NCI-H128 (cell line): ENCODE results near the gene CMKLR1.

Source experiments
- DNase-seq: peaks from one replicate; lab custom pipeline; 2025; ENCODE audit not compliant: unreplicated experiment; lab: John Stamatoyannopoulos, UW

The CMKLR1 gene, protein sequence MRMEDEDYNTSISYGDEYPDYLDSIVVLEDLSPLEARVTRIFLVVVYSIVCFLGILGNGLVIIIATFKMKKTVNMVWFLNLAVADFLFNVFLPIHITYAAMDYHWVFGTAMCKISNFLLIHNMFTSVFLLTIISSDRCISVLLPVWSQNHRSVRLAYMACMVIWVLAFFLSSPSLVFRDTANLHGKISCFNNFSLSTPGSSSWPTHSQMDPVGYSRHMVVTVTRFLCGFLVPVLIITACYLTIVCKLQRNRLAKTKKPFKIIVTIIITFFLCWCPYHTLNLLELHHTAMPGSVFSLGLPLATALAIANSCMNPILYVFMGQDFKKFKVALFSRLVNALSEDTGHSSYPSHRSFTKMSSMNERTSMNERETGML

DNA sequence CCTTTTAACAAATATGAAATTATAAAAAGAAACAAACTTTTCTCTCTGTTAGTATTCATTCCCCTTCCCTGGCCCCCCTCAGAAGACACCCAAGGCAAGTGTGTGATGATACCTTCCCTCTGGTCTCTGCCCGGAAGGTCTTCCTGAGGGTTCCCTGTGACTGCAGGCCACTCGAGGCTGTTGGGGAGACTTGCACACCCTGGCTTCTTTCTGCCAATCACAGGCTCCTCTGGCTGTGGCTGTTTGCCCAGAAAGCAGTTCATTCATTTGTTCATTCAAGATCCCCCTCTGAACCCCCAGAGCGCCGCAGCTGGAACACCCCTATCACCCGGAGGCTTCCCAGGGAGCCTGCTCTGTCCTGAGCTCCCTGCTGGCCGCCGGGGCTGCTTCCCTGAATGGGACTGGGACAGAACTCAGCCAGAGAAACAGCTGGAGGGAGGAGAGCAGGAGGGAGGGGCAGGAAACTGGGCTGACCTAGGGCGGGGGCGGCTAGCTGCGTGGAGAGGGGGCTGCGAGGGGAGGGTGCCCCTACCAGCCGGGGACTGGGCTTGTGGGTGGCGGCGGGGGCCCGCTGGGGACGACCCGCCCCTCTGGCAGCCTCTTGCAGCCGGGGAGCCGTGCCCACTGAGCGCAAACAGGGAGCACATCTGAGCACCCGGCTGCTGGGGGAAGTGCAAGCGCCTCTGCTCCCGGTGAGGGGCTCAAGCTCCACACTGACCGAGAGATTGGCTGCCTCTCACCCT, at the start of gene CMKLR1:
Gene CMKLR1 (minus strand): TSS at position 397 of the 743 bp plus-strand sequence. CDS start 45,720 bp downstream, outside the sequence.
- no peak for DNase-seq

DNA sequence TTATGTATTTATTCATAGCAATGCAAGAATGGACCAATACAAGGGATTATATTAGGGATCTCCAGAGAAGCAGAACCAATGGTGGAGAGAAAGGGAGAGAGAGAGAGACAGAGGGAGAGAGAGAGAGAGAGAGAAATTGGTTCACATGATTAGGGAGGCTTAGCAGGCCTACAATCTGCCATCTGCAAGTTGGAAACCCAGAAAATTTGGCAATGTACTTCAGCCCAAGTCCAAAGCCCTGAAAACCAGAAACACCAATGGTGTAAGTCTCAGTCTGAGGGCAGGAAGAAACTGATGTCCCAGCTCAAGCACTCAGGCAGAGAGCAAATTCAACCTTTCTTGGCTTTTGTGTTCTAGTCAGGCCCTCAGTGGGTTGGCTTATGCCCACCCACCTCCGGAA, 48.7 kb upstream of the CMKLR1 start:
- no peak for DNase-seq

DNA sequence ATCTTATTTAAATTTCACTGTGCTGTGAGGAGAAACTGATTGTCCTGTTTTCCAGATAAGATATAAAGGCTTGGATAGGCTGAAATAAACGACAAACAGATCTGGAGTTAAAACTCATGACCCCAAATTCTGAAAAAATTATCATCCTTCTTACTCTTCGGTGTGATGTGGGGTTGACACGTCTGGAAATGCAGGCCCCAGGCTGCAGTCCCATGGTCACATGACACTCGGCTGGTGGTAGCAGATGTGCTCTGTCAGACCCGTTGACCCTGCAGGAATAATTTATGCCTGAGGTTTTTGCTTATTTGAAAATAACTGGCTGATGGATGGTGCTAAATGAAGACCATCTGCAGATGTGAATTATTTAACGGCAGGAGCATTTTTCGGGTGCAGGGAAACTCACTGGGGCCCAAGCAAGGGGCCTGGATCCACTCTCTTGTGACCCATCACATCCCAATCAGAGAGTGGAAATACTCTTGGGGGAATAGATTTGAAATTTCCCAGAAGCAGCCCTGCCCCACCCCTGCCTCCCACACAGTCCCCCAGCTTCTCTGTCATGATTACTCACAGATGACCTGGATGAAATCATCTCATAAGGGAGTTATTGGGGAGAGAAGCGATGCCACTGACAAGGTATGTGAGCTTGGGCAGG, 47.7 kb upstream of the CMKLR1 start:
- no peak for DNase-seq

DNA sequence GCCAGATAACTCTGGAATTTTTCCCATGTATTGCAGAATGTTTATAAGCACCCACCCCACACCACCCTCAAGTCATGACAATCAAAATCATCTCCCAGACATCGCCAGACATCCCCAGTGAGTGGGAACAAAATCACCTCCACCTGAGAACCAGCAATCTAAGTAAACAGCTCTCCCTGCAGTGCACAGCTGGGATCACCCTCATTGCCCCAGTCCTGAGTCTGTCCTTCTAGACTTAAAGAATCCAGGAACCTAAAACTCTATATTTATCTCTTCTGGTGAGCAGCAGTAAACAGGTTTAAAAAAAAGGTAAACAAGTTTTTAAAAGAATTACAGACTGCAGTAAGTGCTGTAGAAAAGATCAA, 43.3 kb upstream of the CMKLR1 start:
- DNase-seq, result no peak

DNA sequence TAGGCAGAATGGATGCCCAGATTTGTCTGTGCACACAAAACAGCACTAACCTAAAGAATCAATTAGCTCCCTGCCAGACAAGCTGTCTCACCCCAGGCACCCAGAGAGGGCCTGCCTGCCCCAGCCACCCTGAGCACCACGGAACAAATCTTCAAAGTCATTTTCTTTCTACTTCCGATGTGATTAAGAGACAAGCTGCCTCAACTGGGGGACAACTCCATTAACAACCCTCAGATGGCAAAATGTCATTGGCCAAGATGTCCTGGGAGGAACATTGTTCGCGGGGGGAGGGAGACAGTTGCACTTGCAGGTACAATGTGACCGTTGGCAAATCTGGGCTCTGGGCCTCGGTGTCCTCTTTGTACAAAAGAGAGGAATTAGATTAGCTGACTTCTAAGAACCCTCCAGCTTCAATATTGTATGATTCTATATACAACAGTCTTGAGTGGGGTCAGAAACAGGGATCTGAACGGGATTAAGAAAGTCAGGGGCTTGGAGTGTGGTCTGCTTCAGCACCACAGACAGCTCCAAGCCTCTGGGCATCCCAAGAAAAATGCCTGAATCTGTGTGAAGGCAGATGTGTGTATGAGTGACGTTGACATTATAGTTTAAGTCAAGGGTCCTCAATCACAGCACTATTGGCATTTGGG, 42.8 kb upstream of the CMKLR1 start:
- DNase-seq, result no peak

DNA sequence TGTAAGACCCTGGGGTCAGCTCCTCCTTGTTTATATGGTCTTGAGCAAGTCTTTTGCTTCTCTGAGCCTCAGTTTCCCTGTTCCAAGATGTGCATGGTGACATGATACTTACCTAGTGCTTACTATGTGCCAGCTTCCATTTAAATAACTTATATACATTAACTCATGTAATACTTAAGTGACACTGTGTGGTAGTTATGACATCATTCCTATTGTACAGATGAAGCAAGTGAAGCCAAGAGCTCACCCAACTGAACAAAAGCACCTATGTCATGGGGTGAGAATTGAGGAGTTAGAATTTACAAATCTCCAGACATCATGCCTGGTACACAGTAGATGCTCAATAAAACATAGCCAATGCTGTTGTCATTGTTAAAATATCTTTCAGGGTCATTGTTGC, 41.3 kb upstream of the CMKLR1 start:
- no peak for DNase-seq

DNA sequence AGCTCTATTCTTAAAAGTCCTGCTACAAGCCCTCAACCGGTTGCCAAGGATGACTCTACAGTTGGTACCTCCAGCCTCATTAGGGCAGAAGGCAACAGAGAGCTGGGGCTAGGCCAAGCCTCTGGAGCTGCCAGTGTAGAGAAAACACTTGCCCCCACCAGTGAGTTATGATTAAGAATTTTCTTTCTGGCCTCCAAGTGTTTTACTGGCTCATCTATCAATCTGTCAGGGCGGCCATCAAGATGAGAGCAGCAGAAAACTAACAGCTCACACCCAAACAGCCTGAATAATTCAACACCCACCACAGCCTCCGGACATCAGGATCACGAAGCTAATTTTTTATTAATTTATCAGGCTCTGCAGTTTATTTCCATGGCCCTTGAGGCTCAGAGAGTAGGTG, 40.7 kb upstream of the CMKLR1 start:
- no peak for DNase-seq

DNA sequence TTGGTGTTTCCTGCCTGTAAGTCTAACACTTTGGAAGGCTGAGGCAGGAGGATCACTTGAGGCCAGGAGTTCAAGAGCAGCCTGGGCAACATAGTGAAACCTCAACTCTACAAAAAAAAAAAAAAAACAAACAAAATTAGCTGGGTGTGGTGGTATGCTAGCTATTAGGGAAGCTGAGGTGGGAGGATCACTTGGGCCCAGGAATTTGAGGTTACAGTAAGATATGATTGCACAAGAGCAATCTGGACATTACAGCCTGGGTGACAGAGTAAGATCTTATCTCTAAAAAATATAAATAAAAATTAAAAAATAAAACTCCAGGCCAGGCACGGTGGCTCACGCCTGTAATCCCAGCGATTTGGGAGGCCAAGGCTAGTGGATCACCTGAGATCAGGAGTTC, 39.8 kb upstream of the CMKLR1 start:
- no peak for DNase-seq

DNA sequence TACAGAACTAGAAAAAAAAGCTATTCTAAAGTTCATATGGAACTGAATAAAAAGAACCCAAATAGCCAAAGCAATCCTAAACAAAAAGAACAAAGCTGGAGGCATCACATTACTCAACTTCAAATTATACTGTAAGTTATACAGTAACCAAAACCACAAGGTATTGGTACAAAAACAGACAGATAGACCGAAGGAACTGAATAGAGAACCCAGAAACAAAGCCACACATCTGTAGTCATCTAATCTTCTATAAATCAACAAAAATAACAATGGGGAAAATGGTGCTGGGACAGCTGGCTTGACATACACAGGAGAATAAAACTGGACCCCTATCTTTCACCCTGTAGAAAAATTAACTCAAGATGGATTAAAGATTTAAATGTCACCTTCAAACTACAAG, 38.1 kb upstream of the CMKLR1 start:
- DNase-seq, result no peak

DNA sequence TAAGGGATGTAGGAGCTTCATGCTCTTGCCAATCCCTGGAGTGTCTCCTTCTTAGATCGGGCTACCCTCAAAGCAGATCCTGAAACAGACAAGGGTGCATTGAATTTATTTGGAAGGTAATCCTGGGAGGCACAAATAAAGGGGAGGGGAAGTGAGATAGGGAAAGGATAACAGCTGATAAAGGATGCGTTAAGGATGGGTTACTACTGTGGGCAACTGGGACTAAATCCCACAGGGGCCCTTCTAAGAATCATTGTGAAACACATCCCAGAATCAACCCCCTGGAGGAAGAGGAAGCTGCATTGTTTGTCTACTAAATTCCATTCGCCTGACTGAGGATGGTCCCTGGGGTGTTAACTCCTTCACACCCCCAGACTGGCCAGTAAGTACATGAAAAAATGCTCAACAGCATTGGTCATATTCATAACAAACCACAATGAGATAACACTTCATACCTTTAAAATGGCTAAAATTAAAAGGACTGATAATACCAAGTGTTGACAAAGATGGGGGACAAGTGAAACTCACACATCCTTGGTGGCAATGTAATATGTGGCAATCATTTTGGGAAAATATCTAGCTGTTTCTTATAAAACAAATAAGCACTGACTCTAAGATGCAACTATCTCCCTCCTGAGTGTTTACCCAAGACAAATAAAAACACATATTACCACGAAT, 37.0 kb upstream of the CMKLR1 start:
- no peak for DNase-seq

DNA sequence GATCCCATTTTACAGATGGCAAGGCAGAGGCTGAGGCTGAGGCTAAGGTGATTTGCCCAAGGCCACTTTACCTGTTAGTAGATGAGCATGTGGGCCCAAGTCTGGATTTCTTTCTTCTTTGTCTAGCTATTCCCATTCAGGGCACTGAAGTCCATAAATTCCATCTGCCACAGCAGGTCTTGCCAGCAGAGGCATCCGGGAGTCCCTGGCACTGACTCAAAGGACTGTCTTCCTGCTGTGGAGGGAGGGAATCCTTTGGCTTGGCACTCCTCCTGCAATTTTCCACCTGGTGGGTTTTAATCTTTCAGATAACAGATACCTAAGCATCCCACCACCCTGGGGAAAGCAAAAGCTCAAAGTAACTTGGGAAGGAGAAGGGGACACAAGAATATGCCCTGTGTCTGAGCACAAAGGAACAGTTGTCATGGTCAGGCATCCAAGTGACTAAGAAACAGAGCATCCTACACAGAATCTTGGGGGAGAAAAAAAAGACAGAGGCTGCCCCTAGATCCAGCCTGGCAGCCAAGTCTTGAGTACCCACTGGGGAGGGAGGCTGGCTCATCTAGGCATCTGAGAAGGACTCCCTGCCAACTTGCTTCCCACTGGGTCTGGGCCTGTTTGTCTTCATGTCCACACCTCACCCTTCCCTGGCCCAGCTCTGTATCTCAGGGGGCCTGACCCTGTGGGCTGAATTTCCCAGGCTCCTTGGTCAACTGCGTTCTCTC, 35.6 kb upstream of the CMKLR1 start:
- DNase-seq, result no peak

DNA sequence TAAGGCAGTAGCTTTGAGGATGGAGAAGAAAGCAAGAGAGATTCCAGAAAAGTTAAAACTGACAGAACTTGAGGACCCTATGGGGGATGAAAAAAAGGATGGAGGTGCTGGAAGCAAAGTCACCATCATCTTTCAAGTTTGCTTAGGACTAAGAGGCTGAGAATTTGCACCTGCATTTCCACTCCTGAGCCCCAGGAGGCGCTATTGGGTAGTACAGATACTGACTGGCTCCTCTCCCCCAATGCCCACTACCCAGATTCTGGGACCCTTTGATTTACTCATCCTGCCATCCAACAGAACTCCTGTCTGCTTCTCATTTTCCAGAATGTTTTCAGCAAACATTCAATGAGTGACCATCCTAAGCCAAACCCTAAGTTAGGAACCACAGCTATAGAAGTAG, 34.0 kb upstream of the CMKLR1 start:
- no peak for DNase-seq

DNA sequence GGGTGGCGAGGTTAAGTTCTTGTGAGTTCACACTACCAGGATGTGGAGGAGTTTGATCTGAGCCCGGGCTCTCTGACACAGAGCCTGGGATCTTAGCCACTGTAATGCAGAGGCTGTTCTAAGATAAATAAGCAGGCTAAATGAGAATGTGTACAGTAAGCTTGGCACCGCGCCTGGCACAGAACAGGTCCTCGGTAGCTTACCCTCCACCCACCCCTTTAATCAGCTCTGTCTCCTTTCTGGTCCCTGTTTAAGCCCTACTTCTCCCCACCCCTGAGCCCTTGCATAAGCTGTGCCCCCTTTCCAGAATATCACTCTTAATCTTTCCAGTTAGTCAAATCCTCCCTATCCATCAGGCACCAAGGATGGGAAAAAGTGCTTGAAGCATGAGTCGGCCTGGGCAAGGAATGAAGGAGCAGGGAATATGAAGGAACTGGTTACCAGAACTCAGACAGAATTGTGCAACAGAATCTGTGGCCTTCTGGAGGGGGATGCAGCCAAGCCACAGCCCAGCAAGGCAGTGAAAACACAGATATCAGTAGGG, 32.8 kb upstream of the CMKLR1 start:
- no peak for DNase-seq

DNA sequence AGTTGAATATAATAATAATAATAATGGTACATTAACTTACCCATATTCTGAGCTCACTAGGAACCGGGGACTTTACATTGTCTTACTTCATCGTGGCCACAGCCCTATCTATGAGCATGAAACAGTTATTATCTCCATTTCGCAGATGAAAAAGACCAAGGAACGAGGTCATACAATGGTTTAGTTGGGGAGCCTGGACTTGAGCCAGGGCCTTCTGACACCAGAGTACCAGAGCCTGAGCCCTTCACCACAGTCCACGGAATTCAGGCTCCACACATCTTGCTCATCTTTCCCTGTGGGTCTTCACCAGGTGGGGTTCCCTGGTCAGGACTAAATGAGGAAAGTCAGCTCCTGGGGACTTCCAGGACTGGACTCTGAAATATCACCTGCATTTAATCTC, 31.3 kb upstream of the CMKLR1 start:
- no peak for DNase-seq

DNA sequence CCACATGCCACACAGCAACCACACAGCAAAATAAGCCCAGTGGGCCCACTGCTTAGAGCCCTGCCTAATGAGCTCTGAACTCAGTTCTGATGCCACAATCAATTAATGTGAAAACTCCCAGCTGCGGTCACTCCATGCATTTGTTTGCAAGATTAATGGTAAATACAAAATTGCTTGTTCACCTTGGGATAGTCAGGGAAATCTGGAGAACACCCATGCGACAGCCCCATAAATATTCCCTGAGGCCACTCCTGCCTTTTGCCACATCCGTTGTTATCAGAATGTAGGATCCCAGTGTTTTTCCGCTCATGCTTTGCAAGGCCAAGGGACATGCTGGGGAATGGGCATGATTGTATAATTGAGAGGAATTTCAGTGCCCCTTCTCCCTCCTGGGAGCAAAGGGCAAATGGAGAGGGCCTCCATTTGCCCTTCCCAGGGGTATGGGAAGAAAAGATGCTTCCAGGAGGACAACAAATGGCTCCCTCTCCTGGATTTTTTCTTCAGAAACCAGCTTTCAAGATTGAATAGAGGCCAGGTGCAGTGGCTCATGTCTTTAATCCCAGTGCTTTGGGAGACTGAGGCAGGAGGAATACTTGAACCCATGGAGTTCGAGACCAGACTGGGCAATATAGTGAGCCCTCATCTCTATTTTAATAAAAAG, 30.8 kb upstream of the CMKLR1 start:
- no peak for DNase-seq

DNA sequence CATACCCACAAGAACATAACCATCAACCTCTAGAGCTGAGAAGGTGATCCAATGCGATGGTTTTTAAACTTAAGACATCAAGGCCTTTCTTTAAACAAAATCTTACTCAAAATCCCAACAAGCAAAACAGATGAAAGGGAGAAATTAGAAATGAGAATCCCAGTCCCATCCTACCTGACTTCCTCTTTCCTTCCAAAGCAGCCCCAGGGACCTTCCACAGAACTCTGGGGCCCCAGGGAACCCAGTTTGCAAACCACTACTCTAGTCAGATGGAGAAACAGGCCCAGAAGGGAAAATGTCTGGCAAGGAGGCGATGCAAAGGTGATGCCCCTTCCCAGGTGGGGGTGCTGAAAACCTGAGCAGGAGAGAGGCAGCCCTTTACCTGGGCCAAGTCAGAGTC, 29.0 kb upstream of the CMKLR1 start:
- DNase-seq, result no peak

DNA sequence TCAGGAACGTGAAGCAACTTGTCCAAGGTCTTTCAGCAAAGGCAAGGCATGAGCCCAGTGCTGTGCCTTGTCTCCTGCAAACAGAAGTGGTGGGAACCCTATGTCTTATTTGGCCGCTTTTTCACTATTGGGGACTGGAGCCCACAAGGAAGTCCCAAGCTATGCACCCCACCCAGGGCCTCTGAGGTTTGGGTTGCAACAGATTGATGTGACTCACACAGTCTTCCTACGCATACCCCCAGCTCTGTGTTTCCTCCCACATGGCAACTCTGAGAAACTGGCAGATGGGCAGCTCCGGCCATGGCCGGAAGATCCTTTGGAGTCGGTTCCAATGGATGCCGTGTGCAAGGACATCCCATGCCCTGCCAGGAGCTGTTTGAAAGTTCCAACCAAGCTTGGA, 28.3 kb upstream of the CMKLR1 start:
- DNase-seq, result no peak

DNA sequence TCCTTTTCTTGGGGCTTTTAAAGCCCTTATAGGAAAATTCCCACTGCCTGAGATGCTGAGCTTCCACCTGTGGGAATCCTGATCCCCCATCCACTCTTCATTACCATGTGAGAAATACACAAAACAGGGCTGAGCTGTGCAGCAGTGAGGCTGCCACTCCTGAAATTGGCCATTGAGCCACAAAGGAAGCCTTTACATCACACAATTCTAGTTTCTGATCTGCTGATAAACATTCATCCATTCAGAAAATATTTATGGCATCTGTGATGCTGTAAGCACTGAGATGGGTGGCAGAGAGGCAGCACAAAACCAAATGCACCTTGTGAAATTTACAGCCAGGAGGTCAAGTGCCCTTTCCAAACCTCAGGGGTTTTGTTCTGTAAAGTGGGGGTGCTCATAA, 26.2 kb upstream of the CMKLR1 start:
- no peak for DNase-seq

DNA sequence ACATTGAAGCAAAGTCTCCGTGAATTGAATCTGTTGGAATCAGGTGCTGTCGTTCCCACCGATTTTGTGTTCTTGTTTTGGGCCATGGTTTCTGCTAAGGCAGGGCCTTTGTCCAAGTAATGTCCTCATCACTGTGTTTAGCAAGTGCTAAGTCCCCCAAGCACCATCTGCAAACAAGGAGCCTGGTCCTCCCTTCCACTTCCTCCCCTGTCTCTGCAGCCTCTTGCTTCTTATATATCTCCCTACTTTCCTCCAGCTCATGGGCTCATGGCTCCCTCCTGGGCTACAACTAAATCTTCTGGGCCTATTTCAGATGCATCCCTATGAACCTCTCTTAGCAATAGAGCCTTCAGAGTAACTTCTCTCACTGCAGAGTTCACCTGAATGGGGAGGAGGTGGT, 25.8 kb upstream of the CMKLR1 start:
- no peak for DNase-seq

DNA sequence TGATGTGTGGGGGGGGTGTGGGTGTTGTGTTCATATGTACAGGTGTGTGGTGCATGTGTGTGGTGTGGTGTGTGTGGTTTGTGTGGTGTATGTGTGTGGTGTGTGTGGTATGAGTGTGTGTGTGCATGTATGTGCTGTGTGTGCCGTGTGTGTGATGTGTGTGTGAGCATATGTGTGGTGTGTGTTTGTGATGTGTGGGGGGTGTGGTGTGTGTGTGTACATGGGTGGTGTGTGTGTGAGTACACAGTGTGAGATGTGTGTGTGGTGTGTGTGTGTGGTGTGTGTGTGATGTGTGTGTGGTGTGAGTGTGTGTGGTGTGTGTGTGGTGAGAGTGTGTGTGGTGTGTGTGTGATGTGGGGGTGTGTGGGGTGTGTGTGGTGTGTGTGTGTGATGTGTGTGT, 24.5 kb upstream of the CMKLR1 start:
- DNase-seq, result no peak
